ACC112 (cell line): ENCODE data around the gene CCDC17.

Source experiments
- H2AFZ ChIP-seq: fragments of 200-600 bp; sonication (generic); one replicate; pipeline ENCODE4 v1.6.0; 2017; ENCODE audit warnings: antibody characterized with exemption, low read length; ENCODE audit not compliant: unreplicated experiment
- H3K27ac ChIP-seq: fragments of 200-600 bp; sonication (generic); 2 replicates; pipeline ENCODE4 v1.5.1; 2014; ENCODE audit warnings: low read depth, mild to moderate bottlenecking, antibody characterized with exemption, low read length, moderate library complexity
- H3K27me3 ChIP-seq: fragments of 200-600 bp; sonication (generic); 2 replicates; pipeline ENCODE4 v1.6.1; 2014; ENCODE audit warnings: mild to moderate bottlenecking, antibody characterized with exemption, low read length, moderate library complexity, mixed read lengths; ENCODE audit not compliant: insufficient read depth
- H3K36me3 ChIP-seq: fragments of 200-600 bp; sonication (generic); 2 replicates; pipeline ENCODE4 v1.6.1; 2016; ENCODE audit warnings: mild to moderate bottlenecking, antibody characterized with exemption, low read length, moderate library complexity, mixed read lengths; ENCODE audit not compliant: insufficient read depth
- H3K4me1 ChIP-seq: fragments of 200-600 bp; sonication (generic); one replicate; pipeline ENCODE4 v1.6.1; 2016; ENCODE audit warnings: low read length, mixed read lengths; ENCODE audit not compliant: insufficient read depth, unreplicated experiment, control insufficient read depth
- H3K4me3 ChIP-seq: fragments of 200-600 bp; sonication (generic); 2 replicates; pipeline ENCODE4 v1.5.1; 2014; ENCODE audit warnings: mild to moderate bottlenecking, low read depth, low read length
- H3K79me2 ChIP-seq: fragments of 200-600 bp; sonication (generic); one replicate; pipeline ENCODE4 v1.6.0; 2016; ENCODE audit warnings: low read length; ENCODE audit not compliant: control insufficient read depth, unreplicated experiment, insufficient read depth

Gene CCDC17

GRCh38 chr1:45654540-45655280, 30.9 kb upstream of the CCDC17 start:
- no peak overlapping the region for H3K27ac ChIP-seq
- peaks cover 60% of the 10 kb centered on the region for H3K36me3 ChIP-seq
- H3K4me3 ChIP-seq: no peak overlapping the region
- H3K79me2 ChIP-seq: no peaks in the 10 kb centered on the region
- H3K27me3 ChIP-seq: no peaks in the 10 kb centered on the region
- H2AFZ ChIP-seq: no peak overlapping the region
- H3K4me1 ChIP-seq: peaks cover 8% of the 10 kb centered on the region

- Histone ChIP-seq H3K4me3 (no peak overlapping the region), H3K27ac (no peak overlapping the region), H2AFZ (no peak overlapping the region), H3K79me2 (peaks cover 4% of the 10 kb centered on the region), H3K4me1 (no peaks in the 10 kb centered on the region), H3K27me3 (no peaks in the 10 kb centered on the region), H3K36me3 (peaks cover 34% of the 10 kb centered on the region)
Observed at GRCh38 chr1:45647248-45648021, 23.6 kb upstream of the CCDC17 start.

GRCh38 chr1:45644661-45645060, 20.8 kb upstream of the CCDC17 start:
- no peak overlapping the region for H3K27ac ChIP-seq
- no peak overlapping the region for H2AFZ ChIP-seq
- no peak overlapping the region for H3K4me3 ChIP-seq
- H3K4me1 ChIP-seq: no peaks in the 10 kb centered on the region
- H3K79me2 ChIP-seq: peaks cover 4% of the 10 kb centered on the region
- no peaks in the 10 kb centered on the region for H3K27me3 ChIP-seq
- peaks cover 26% of the 10 kb centered on the region for H3K36me3 ChIP-seq

GRCh38 chr1:45643978-45644377, 20.1 kb upstream of the CCDC17 start:
- Histone ChIP-seq H3K4me3 (no peak overlapping the region), H2AFZ (no peak overlapping the region), H3K4me1 (no peaks in the 10 kb centered on the region), H3K27ac (no peak overlapping the region), H3K27me3 (no peaks in the 10 kb centered on the region), H3K79me2 (peaks cover 4% of the 10 kb centered on the region), H3K36me3 (peaks cover 28% of the 10 kb centered on the region)

- H3K4me1 ChIP-seq: no peaks in the 10 kb centered on the region
- no peak overlapping the region for H2AFZ ChIP-seq
- no peaks in the 10 kb centered on the region for H3K27me3 ChIP-seq
- peaks cover 4% of the 10 kb centered on the region for H3K79me2 ChIP-seq
- H3K27ac ChIP-seq: no peak overlapping the region
- H3K4me3 ChIP-seq: no peak overlapping the region
- H3K36me3 ChIP-seq: peaks cover 34% of the 10 kb centered on the region
Observed at GRCh38 chr1:45643321-45643720, 19.5 kb upstream of the CCDC17 start.

- H3K36me3 ChIP-seq: peaks cover 48% of the 10 kb centered on the region
- H3K27ac ChIP-seq: no peak overlapping the region
- no peaks in the 10 kb centered on the region for H3K4me1 ChIP-seq
Observed at GRCh38 chr1:45640293-45640692, 16.4 kb upstream of the CCDC17 start.

GRCh38 chr1:45635211-45635610, 11.4 kb upstream of the CCDC17 start:
- Histone ChIP-seq H2AFZ (no peak overlapping the region), H3K27me3 (no peaks in the 10 kb centered on the region), H3K36me3 (peaks cover 61% of the 10 kb centered on the region), H3K4me1 (no peaks in the 10 kb centered on the region), H3K4me3 (no peak overlapping the region), H3K79me2 (no peaks in the 10 kb centered on the region), H3K27ac (no peak overlapping the region)

More at GRCh38 chr1:45640293-45640692, 16.4 kb upstream of the CCDC17 start:
- Histone ChIP-seq H3K4me3 (no peak overlapping the region), H3K27me3 (no peaks in the 10 kb centered on the region), H2AFZ (no peak overlapping the region), H3K79me2 (no peaks in the 10 kb centered on the region)

GRCh38 chr1:45630429-45630828, 6.6 kb upstream of the CCDC17 start:
- H3K36me3 ChIP-seq: peaks cover 41% of the 10 kb centered on the region
- no peaks in the 10 kb centered on the region for H3K4me1 ChIP-seq
- no peak overlapping the region for H2AFZ ChIP-seq
- H3K27ac ChIP-seq: no peak overlapping the region
- H3K27me3 ChIP-seq: no peaks in the 10 kb centered on the region
- no peak overlapping the region for H3K4me3 ChIP-seq
- H3K79me2 ChIP-seq: no peaks in the 10 kb centered on the region

- H3K4me3 ChIP-seq: no peak overlapping the region
- H2AFZ ChIP-seq: no peak overlapping the region
- no peaks in the 10 kb centered on the region for H3K27me3 ChIP-seq
- H3K4me1 ChIP-seq: no peaks in the 10 kb centered on the region
- H3K27ac ChIP-seq: no peak overlapping the region
- H3K36me3 ChIP-seq: peaks cover 34% of the 10 kb centered on the region
- H3K79me2 ChIP-seq: no peaks in the 10 kb centered on the region
Observed at GRCh38 chr1:45629035-45629434, 5.2 kb upstream of the CCDC17 start.

GRCh38 chr1:45622524-45623394, 1.1 kb downstream of the CCDC17 start:
- no peaks in the 10 kb centered on the region for H3K79me2 ChIP-seq
- no peaks in the 10 kb centered on the region for H3K27me3 ChIP-seq
- no peak overlapping the region for H2AFZ ChIP-seq
- no peaks in the 10 kb centered on the region for H3K4me1 ChIP-seq
- H3K36me3 ChIP-seq: peaks cover 11% of the 10 kb centered on the region
- H3K27ac ChIP-seq: no peak overlapping the region
- H3K4me3 ChIP-seq: no peak overlapping the region
